GM18502 (cell line): ENCODE data around the gene ALG6.

Experiments
- ATAC-seq: cut with Tn5 transposase; IDR thresholded peaks from one replicate; pipeline ENCODE4 v1.9.1; 2021; ENCODE audit warnings: mild to moderate bottlenecking; ENCODE audit not compliant: unreplicated experiment, poor library complexity

ALG6 gene

DNA sequence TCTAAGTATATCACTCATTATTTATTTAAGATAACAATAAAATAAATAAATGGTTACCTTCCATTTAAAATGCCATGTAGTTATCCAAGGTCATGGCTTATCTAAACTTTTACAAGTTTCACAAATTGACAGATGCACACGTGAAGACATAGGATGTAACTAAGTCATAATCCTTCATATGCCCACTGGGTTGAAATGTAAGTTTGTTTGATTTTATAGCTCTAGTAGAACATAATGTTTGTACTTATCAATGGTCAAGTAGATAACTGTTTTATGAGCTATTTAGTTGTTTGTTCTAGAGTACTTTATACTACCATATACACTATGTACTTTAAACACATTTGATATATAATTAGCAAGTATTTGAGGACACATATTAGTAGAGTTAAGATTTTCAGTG is 112.6 kb downstream of the ALG6 start:
- no peak for ATAC-seq

DNA sequence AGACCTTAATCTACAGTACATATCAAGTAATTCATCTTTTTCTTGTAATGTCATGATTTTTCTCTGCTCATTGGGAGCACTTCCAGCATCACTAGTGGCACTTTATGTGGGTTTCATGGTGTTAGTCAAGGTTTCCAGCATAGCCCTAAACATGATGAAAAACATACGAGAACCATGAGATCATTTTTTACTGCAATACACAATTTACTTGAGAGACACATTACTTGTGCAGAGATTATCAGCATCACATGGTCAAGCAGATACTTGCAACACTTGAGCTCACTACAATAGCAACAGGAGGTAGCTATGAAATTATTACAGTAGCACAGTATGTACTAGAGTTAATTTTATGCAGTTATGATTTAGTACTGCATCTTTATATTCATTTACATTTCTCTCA is 119.2 kb downstream of the ALG6 start:
- ATAC-seq, result no peak

DNA sequence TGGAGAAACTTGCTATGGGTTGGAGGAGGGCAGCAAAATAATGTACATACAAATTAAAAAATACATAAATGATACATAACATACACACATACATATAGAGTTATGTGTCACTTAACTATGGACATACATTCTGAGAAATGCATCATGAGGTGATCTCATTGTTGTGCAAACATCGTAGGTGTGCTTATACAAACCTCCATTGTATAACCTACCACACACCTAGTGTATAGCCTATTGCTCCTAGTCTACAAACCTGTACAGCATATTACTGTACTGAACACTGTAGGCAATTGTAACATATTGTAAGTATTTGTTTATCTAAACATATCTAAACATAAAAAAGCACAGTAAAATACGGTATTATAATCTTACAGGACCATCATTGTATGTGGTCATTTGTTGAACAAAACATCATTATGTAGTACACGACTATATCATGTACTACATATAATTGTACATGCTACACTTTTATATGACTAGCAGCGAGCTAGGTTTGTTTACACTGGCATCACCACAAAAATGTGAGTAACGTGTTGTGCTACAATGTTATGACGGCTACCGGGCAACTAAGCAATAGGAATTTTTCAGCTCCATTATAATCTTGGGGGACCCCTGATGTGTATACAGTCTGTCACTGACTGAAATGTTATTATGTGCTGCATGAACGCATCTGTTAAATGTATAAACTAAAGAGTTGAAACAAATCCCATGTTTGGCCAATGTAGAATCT is 120.1 kb downstream of the ALG6 start:
- ATAC-seq, result no peak
